CD4-positive, alpha-beta T cell treated with Interferon alpha-2 for 1 hour (primary cell): ENCODE data around the gene SEMA3G.
A peak's percentile ranks its signal among the peaks of the same experiment; 100 is the strongest.

Experiments used
- DNase-seq, 2 donors: peaks; one replicate each; pipeline ENCODE4 v3.0.0-alpha.2; 2020 to 2022

The SEMA3G gene

DNA sequence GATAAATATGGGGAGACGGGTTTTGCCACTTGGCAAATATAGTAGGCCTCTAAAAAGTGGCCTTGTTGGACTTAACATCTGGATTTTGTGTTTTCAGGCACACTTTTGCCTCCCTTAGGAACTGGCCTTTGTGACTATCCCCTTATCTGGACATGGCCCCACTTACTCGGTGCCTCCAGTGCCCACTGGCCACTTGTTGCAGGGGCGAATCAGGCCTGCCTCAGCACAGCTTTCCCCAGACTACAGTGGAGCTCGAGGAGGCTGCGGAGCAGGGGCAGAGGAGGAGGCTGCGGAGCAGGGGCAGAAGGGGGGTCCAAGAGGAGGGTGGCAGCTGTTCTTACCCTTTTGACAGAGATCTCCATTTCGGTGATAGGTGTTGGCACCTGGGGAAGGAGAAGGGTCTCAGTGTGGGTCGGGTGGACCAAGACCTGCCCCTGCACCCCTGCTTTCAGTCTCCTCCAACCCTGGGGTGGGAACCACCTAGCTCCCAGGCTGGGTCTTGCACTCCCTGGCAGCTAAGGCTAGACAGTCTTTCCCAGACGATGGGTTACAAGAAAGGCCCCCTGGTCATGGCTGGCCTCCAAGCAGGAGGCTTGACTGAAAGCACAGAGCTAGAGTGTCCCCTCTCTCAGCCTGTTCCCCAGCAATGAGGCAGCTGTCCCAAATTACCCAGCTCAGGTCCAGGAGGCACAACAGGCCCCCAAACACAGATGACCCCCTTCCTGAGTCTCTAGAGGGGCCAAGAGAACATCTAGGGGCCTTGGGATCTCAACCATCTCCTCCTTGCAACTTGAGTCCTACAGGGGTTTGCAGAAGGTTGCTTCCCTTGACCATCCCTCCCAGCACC, 6.1 kb downstream of the SEMA3G start:
- DNase-seq: no peak

DNA sequence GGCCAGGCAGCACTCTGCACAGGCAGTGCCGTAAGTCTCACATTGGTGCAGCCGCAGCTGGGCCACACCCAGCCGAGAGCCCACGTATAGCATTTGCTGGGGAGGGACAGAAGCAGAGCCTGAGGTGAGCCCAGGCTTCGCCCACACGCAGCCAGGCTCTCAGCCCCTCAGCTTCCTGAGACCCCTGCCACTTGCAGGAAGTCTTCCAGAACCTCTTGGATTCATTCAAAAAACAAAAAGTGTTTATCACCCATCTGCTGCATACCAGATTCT, 6.9 kb downstream of the SEMA3G start:
- no peak for DNase-seq

DNA sequence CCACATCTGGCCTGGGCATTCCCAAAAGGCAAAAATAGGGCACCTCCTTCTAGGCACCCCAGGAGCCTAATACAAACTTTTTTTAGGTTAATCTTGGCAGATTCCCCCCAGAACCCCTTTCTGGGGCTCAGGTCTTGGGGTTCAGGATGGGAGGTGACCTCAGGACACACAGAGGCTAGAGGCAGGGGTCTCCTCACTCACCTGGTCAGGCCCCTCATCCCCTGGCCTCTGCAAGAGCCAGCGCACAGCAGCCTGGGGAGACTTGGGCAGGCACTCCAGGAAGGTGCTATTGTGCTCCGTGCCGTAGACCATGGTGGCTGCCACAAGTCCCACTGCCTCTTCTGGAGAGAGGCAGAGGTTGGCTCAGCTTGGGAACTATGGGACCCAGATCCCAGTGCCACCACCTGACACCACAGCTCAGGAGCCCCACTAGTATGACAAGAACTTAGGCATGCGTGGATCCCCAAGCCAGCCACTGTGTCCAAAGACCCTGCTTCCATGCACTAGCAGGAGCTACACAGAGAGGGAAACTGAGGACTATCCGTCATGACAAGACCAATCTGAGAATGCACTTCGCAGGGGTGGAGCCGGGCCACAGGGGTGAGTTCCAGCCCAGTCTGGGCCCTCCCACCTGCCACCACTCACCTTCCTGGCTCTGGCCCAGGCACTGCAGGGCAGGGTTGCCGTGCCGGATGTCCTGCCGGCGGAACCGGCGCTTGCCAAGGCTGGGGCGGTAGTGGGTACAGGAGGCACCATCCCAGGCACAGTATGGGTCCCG, 7.4 kb downstream of the SEMA3G start:
- no peak for DNase-seq

DNA sequence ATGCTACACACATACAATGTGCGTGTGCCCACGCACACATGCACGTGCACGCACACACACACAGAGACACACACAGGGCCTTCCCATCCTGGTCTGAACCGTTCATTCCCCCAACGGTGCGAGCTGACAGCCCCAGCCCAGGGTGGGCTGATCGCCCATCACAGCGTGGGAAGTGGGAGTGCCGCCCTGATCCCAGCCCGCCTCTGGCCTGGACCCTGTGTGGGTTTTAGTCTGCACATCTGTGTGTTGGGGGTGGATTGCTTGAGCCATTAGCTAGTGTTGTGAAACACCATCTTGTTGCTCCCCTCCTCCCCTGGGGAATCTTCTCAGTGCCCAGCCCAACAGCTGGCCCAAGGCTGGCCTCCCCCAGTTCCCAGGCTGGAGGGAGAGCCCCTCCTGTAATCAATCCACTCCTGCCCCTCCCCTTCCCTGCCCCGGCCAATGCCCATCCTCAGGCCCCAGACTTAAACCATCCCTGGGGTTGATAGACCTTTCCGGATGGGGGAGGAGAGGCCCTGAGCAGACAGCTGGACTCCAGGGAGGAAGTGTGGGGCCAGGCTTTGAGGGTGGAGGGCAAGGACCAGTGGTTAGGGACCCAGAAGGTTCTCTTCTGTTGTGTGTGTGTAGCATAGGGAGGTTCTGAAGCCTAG, 8.3 kb downstream of the SEMA3G start:
- DNase-seq: no peak

DNA sequence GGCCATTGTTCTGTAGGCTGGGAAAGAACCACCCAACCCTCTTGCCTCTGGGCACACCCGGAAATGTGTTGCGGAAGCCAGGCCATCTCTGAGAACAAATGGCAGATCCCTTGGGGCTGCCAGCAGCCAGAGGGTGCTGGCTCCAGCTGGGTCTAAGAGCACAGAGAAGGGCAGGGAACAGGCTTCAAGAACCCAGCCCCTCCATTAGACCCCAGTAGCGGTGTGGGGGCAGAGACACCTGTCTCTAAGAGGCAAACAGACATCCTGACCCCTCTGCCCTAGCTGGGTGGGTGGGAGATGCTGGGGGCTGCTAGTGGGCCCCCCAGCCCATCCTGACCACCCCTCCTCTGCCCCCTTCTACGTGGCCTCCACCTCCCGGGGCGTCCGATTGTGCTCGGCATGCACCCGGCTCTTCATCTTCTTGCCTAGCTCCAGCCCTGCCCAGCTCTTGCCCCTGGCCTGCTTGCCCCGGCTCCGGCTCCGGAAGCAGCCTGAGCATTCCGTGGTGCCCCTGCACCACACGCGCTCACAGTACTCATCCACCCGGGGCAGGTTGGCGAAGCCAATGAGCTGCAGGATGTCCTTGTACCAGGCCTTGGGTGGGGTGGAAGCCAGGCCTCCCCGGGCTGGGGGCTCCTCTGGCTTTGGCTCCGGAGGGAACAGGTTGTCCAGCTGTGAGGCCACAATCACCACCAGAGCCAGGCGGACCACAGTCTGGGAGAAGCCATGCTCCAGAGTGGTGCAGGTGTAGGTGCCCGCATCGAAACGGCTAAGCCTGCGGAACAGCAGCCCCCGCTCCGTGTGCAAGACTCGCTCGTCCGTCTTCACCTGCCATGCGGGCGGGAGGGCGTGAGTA, 9.4 kb downstream of the SEMA3G start:
- no peak for DNase-seq

DNA sequence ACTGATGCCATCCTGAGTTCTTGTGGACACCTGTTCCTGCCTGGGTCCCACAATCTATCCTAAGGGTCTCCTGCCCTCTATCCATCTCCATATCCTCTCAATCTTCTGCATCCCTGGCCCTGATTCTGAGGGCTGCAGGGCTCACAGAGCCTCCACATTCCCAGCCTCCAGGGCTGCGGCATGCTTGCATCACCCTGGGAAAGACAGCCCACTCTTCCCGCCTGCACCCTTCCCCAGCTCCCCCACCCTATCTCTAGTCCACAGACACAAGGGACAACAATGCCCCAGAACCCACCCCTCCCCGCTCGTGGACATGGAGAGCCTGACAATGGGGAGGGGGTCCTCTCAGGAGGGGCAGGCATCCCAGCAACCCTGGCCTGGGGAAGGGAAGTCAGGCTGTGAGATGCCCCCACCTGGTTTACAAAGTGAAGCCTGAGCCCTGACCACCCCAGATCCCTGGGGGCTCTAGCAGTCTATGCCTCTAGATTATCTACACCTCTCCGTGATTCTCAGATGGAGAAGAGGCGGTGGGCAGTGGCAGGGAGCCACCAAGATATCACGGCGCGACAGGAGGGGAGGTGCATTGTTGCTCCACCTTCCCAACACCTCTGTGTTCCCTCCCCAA, 10.3 kb downstream of the SEMA3G start:
- DNase-seq: no peak

DNA sequence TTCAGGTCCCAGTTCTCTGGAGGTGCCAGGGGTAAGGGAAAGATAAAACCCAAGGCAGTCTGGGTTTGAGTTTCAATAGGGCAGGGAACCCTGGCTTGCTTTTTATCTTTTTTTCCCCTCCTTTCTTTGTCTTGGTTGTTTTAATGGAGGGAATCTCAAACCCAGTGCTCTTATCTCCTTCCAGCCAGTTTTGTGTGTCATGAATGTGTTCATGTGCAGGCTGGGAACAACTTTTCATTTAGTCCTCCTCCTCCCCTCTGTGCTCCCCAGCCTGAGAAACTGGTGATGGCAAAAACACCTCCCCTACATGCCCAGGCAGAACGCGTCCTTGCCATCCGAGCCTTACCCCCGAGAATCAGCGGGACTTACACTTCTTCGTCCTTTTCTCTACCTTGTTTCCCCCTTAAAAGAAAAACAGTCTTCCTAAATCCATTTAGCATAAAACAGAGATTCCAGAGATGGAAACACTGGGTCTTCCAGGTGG, 10.9 kb downstream of the SEMA3G start:
- no peak for DNase-seq

DNA sequence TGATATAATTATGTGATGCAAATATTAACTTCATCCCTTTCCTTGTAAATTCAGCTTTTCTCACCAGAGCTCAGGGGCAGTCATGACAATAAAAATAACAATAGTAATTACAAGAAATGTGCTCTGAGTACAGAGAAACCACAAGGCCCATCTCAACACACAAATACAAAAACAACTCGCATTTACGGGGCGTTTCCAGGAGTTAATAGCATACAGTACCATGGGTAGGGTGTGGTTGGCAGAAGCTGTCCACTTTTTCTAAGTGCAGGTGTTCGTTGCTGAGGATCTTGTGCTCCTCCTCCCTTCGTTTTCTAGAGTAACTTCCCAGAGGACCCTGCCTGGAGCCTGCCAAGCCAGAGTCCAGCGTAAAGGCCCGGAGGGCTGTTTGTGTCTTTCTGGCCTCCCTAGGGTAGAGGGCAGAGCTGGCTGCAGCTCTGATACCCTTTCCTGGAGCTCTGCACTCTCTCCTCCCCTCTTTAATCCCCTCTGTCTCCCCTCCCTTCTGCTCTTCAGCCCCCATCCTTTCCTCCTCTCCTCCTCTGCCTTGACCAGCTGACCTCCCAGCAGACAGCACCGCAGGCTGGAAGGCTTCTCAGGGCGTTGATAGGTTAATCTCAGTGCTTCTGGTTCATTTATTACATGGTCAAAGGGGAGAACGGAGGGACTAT, 11.4 kb downstream of the SEMA3G start:
- no peak for DNase-seq

DNA sequence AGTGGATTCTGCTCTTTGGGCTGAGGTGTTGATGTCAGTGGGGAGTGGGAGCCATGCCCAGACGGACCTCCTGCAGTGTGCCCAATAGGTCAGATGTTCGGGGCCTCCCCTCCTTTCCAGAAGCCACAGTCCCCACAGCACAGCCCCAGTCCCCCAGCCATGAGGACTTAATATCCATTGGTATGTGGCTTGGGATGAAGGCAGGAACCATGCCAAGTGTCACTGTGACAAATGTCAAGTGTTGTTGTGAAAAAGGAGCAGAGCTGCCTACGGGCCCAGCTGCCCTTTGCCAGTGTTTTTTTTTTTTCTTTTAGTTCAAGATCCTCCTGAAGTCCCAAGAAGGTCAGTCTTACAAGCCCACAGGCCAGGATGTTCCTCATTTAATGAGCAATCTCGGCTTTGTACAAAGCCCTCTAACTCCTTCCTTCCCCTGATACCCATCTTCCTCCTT, 12.2 kb downstream of the SEMA3G start:
- no peak for DNase-seq

DNA sequence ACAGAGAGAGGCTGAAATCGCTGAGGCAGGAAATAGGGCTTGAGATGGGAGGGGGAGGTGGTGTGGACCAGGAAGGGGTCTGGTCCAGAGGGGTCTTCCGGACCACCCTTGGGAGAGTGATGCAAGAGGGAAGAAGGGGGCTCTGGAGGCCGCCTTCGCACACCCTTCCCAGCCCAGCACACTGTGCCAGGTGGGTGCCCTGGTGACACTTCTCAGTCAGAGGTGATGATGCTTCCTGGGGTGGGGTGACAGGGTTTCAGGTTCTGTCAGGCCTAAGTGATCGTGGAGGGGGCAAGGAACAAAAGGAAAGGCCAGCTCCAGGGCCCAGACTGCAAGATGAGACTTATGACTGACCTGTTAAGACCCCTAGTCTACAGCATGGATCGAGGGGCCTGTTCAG, 12.7 kb downstream of the SEMA3G start:
- no peak for DNase-seq

DNA sequence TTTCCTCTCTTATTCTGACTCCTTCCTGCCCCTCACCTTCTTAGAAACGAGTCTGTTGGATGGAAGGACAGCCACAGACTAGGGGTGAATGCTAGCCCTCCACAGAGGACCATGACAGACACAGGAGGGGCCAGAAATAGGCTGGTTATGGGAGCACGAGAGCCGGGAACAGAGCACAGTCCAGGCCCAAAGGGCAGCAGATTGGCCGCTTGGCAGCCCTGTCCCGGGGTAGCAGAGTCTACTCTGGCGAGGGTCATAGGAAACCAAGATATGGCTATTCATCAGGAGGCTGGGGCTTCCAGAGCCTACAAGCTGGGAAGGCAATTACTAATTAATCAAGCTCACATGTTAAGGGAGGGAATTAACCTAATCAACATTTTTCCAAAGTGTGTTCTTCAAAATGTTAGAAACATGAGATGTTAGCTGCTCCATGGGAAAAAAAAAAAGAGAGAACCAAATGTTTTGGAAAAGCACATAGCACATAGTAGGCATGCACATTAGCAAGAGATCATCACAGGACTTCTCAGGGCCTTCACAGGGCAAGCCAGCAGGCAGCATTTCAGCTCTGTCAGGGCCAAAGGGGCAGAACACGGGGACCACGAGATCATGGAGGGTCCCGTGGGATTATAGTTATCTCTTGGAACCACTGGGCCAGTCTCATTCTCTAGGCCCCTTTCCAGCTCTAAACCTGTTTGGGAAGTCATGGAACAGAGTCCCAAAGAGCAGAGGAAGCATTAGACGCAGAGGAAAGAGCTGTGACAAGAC, 13.3 kb downstream of the SEMA3G start:
- no peak for DNase-seq

DNA sequence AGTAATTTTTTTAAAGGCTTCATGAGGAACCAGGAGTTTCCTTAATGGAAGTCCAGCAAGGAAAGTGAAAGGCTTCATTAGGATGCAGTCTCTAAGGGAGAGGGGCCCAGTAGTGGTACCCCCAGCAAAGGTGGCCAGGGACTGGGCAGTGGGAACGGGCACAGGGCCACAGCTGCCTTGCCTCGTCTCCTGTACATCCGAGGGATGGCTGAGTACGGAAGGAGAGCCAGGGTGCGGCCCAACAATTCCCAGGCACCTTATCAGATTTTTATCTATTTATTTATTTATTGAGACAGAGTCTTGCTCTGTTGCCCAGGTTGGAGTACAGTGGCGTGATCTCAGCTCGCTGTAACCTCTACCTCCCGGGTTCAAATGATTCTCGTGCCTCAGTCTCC, 14.5 kb downstream of the SEMA3G start:
- no peak for DNase-seq

DNA sequence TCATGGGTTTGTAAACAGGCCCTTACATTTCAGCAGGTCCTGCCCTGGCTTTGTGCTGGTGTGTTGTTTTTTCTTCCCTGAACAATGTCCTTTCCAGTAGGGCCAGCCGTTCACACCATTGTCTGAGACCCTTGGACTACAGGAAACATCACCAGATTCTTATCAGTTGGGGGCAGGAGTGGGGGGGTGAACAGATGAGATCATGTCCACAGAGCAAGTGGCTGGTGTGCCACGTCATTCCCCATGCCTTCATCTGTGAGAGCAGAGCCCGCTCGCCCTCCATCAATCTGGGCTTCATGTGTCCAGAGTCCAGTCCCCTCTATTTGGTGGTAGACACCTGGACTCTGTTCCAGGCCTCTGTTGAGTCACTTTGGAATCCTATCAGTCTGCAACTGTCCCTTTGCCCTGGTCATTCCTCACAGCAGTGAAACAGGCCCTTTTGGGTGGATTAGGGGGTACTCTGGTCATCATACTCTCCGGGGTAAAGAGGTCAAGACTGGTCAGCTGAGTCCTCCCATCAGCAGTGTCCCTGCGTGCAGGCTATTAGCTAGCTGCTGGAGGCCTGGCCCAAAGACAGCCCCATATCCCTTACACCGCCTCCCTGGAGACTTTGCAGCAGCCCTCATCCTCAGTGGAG, 15.0 kb downstream of the SEMA3G start:
- DNase-seq: no peak

DNA sequence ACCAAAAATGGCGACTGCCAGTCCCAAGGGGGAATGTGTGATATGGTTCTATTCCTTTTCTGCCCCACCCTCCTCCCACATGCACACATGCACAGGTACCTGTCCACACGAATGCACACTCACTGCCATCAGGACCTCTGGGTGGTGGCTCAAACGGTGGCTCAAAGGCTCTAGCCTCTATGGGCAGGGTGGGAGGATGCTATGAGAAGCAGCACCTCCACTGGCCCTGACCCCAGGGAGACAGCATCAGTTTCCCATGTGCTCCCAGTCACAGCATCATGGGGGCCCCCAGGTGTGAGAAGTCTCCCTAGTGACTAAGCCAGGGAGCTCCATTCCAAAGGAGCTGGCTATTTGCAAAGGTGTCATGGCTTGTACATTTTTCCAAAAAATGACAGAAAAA, 15.9 kb downstream of the SEMA3G start:
- no peak for DNase-seq

DNA sequence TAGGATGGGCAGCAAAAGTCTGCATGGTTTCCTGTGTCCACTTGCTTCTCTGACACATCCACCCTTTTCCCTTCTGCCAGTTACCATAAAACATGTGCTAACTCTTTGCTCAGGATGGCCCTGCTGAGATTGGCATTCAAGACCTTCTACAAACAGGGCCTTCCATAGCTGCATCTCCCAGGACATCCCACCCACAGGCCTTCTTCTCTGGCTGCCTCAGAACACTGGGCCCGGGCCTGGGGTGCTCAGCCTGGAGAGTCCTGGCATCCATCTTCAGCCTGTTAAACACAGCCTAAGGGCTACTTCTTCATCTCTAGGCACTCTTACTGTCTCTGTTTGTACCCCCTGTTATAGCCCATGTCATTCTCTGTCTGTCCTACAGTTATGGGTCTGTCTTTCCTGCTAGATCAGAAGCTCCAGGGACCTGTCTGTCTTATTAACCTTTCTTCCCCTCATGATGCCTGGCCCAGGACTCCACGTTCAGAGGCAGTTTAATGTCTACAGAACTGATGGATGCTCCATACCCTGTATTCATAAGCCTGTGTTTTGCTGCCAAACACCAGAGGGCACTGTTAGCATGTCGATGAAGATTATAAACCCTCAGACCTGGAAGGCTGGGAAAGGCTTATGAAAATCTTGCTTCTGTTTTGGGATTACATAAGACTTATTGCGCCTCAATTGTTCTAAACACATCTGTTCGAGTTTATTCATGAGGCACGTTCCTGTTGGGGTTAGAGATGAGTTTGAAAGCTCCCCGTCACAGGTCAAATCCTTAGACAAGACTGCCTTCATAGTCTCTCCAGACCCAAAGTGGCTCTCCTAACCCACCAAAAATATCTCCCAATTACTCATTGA, 16.5 kb downstream of the SEMA3G start:
- DNase-seq: peak; percentile 32 to 58

DNA sequence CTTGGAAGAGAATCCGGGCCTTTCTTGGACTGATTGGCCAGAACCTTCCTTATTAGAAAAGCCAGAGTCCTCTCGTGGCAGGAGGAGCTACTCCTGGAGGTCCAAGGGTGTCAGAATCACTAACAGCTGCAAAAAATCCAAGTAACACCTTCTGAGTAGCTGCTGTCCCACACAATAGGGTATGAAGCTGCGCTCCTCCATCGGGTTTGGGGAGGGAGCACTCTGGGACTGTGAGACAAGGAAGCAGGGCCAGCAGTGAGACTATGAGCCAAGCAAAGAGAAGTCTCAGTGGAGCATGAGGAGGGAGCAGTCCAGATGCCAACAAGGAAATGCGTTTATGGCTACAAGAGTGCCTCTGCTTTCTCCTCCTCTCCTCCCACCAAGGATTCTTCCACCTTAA, 21.7 kb downstream of the SEMA3G start:
- no peak for DNase-seq

DNA sequence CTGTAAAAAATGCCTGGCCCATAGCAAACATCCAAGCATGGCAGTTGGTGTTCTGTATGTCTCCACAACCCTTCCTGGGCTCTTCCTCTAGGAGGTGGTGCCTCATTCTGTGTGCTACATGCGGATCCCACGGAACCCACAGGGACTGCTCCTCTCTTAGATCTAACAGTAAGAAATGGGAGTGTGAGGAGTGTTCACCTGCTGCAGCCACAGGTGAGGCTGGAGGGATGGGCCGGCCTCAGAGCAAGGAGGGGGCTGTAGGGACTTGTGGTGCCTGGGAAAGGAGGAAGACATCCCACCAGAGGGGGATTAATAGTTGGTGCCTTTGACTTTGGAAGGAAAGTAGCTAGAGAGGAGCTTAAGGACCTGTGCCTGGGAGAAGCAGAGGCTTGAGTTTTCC, 22.2 kb downstream of the SEMA3G start:
- DNase-seq: no peak

DNA sequence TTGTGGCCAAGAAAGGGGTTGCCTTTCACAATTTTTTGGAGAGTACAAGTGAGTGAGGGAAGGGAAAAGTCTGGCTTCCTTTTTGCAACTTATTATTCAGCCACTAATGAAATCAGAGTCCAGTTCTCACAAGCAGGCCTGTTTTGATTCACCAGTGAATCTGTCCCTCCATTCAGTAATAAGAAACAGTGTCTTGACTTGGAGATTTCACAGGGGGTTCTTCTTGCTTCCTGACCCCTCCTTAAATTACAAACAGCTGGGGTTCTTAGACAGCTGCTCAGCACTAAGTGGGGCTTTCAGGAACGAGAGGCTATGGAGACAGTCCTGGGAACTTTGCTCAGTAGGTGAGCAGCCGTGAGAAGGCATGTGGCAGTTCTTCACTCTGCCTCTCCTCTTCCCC, 24.5 kb downstream of the SEMA3G start:
- DNase-seq: no peak

DNA sequence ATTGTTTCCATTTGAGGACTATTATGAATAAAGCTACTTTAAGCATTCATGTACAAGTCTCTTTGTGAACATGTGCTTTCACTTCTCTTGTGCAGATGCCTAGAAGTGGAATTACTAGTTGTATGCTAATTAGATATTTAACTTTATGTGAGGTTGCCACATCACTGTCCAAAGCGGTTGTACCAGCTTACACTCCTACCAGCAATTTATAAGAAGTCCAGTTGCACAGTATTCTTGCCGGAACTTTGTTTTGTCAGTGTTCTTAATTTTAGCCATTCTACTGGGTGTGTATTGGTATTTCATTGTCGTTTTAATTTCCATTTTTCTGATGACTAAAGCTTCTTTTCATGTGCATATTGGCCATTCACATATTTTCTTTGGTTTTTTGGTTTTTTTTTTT, 29.1 kb downstream of the SEMA3G start:
- no peak for DNase-seq

DNA sequence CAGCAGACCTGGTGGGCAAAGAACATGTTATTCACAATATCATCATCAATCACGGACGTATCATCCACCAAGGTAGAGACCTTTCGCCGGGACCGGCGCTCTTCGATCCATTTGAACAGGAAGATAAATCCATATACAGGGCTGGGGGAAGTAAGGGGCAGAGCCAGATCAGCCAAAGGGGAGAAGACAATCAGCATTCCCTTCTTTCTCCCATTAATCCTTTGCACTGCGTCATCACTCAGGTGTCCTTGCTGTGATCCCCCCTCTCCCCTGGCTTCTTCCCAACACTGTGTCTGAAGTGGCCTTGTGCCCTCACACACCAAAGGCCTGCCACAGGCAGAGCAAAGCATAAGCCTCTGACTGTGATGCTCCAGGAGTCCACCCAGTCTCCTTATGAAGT, 36.4 kb downstream of the SEMA3G start:
- no peak for DNase-seq
